GM23338 (cell line): ENCODE measurements around the gene TANGO6.

Experiments
- CREB1 ChIP-seq: fragments of 250-450 bp; sonication (Bioruptor Pico); IDR thresholded peaks from 2 replicates; pipeline ENCODE4 v1.5.0; 2020; ENCODE audit warnings: low read depth, mild to moderate bottlenecking, moderate library complexity
- CTCF ChIP-seq, 2 experiments: fragments of 200-600 bp in 1 of 2; sonication (generic) in 1 of 2; conservative IDR thresholded peaks; 2 replicates each; pipeline versions ENCODE4 v1.5.1 to v1.6.1; 2016 to 2017; ENCODE audit warnings: antibody characterized with exemption in 2 of 2, low read depth in 2 of 2, mild to moderate bottlenecking in 2 of 2, moderate library complexity in 1 of 2
- EZH2 ChIP-seq: fragments of 200-600 bp; sonication (generic); IDR thresholded peaks from one replicate; pipeline ENCODE4 v1.8.0; 2017; ENCODE audit warnings: antibody characterized with exemption, mild to moderate bottlenecking, low read depth; ENCODE audit not compliant: unreplicated experiment
- EZH2phosphoT487 ChIP-seq: fragments of 200-600 bp; sonication (generic); IDR thresholded peaks from one replicate; pipeline ENCODE4 v1.8.1; 2018; ENCODE audit warnings: antibody characterized with exemption; ENCODE audit not compliant: unreplicated experiment
- POLR2AphosphoS5 ChIP-seq: IDR thresholded peaks from 2 replicates; pipeline ENCODE4 v1.6.1; 2016; ENCODE audit warnings: antibody characterized with exemption, low read depth

- TF ChIP-seq EZH2 (no peak), CTCF (conservative IDR thresholded peaks at IDR 0.05; ENCODE audit: low read depth in 2 of 2) (no peak), EZH2phosphoT487 (no peak), POLR2AphosphoS5 (no peak), CREB1 (CRISPR knock-in tag) (no peak)
Observed at GRCh38 chr16:69114976-69115355, 271.6 kb downstream of the TANGO6 start.
